Astrocyte (in vitro differentiated cells and primary cell): ENCODE results near the gene ZNF891. TPM values are rescaled to one million over a fixed set of nuclear protein-coding genes. Genes with fewer than 3 reads are reported as not detected.
A peak's percentile ranks its signal among the peaks of the same experiment; 100 is the strongest.

Source experiments
- DNase-seq: peaks from one replicate; pipeline ENCODE4 v3.0.0-alpha.2; 2010; ENCODE audit warnings: low read depth
- FAIRE-seq: peaks from 2 replicates; lab custom pipeline; 2011; peaks lifted over from hg19 to GRCh38; lab: Jason Lieb, UNC
- H2AFZ ChIP-seq: 2 replicates; pipeline ENCODE4 v1.6.0; 2012; ENCODE audit warnings: low read depth, low read length, inconsistent platforms
- H3K27ac ChIP-seq: 2 replicates; pipeline ENCODE4 v1.5.1; 2011; ENCODE audit warnings: low read depth, low read length, inconsistent platforms
- H3K27me3 ChIP-seq: 2 replicates; pipeline ENCODE4 v1.6.0; 2011; ENCODE audit warnings: low read length, inconsistent platforms; ENCODE audit not compliant: insufficient read depth
- H3K36me3 ChIP-seq: 2 replicates; pipeline ENCODE4 v1.5.1; 2011; ENCODE audit warnings: low read length, inconsistent platforms; ENCODE audit not compliant: insufficient read depth
- H3K4me1 ChIP-seq: 2 replicates; pipeline ENCODE4 v1.5.1; 2011; ENCODE audit warnings: low read length, inconsistent platforms; ENCODE audit not compliant: insufficient read depth
- H3K4me2 ChIP-seq: 2 replicates; pipeline ENCODE4 v1.6.0; 2012; ENCODE audit warnings: low read length, inconsistent platforms
- H3K4me3 ChIP-seq: 2 replicates; pipeline ENCODE4 v1.5.1; 2011; ENCODE audit warnings: low read depth, mild to moderate bottlenecking, low read length, inconsistent platforms; ENCODE audit not compliant: insufficient read depth
- H3K79me2 ChIP-seq: 2 replicates; pipeline ENCODE4 v1.6.0; 2012; ENCODE audit warnings: mild to moderate bottlenecking, low read length, inconsistent platforms; ENCODE audit not compliant: insufficient read depth
- H3K9ac ChIP-seq: 2 replicates; pipeline ENCODE4 v1.6.0; 2012; ENCODE audit warnings: mild to moderate bottlenecking, low read length, inconsistent platforms
- H3K9me3 ChIP-seq: 2 replicates; pipeline ENCODE4 v1.5.1; 2012; ENCODE audit warnings: low read depth, mild to moderate bottlenecking, low read length, inconsistent platforms; ENCODE audit not compliant: insufficient read depth
- H4K20me1 ChIP-seq: 2 replicates; pipeline ENCODE4 v1.6.0; 2012; ENCODE audit warnings: low read length, inconsistent platforms; ENCODE audit not compliant: insufficient read depth
- H3K27ac Mint-ChIP-seq: one replicate; pipeline ENCODE4 v1.8.0; 2021; ENCODE audit warnings: mild to moderate bottlenecking, mixed read lengths; ENCODE audit not compliant: unreplicated experiment
- H3K27me3 Mint-ChIP-seq: one replicate; pipeline ENCODE4 v1.8.0; 2021; ENCODE audit warnings: low read depth, mixed read lengths; ENCODE audit not compliant: unreplicated experiment
- H3K36me3 Mint-ChIP-seq: one replicate; pipeline ENCODE4 v1.8.0; 2021; ENCODE audit warnings: low read depth, mixed read lengths; ENCODE audit not compliant: unreplicated experiment
- H3K4me1 Mint-ChIP-seq: one replicate; pipeline ENCODE4 v1.8.0; 2021; ENCODE audit warnings: low read depth, mixed read lengths; ENCODE audit not compliant: unreplicated experiment
- H3K4me3 Mint-ChIP-seq: one replicate; pipeline ENCODE4 v1.8.0; 2021; ENCODE audit warnings: mild to moderate bottlenecking, moderate library complexity, mixed read lengths; ENCODE audit not compliant: unreplicated experiment
- H3K9me3 Mint-ChIP-seq: one replicate; pipeline ENCODE4 v1.8.0; 2021; ENCODE audit warnings: mild to moderate bottlenecking, mixed read lengths; ENCODE audit not compliant: unreplicated experiment
- EZH2 ChIP-seq: IDR thresholded peaks from 2 replicates; pipeline ENCODE4 v1.6.1; 2012; ENCODE audit warnings: mild to moderate bottlenecking, low read length, inconsistent platforms; ENCODE audit not compliant: insufficient read depth
- total RNA-seq: library from RNA; stranded (reverse); gene quantifications from 2 replicates; pipeline ENCODE4 v1.2.1, GENCODE V29; 2021
- TF ChIP-seq, protein P1 (sequence below): IDR thresholded peaks from 2 replicates; pipeline ENCODE4 v1.5.1; 2011; ENCODE audit warnings: low read depth, mild to moderate bottlenecking, inconsistent platforms, low read length, moderate library complexity; ENCODE audit not compliant: insufficient read depth

Gene ZNF891
- total RNA-seq, 1 donor from 2014 or later: 1.2 TPM

DNA sequence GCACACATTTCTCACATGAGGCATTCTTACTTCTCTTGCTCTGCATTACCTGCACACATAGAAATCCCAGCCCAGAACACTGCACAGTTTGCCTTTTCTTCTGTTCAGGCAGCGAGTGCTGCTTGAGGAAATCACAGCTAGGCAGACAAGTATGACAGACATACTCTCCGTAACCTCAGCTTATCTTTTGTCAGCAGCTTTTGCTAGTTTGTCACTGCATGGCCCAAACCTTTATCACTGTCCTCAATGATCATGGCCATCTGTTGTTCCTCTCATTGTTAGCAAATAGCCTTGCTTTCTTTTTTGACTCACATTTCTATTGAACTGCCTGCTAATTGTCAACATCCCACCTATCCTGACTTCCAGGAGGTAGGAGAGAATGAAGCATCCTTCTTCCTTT is 5.7 kb upstream of the ZNF891 start:
- Mint-ChIP-seq H3K4me1 (no peaks in the 10 kb centered on the region), H3K27me3 (no peaks in the 10 kb centered on the region), H3K36me3 (peaks cover 49% of the 10 kb centered on the region), H3K27ac (no peak overlapping the region), H3K9me3 (peaks cover 36% of the 10 kb centered on the region), H3K4me3 (no peak overlapping the region)
- no peaks in the 10 kb centered on the region for H3K27me3 ChIP-seq
- H2AFZ ChIP-seq: no peak overlapping the region
- no peak overlapping the region for H3K9ac ChIP-seq
- H3K27ac ChIP-seq: no peak overlapping the region
- FAIRE-seq: no peak
- H3K4me3 ChIP-seq: no peak overlapping the region
- no peak overlapping the region for H3K4me2 ChIP-seq
- DNase-seq: no peak
- H3K9me3 ChIP-seq: peaks cover 26% of the 10 kb centered on the region
- H4K20me1 ChIP-seq: no peaks in the 10 kb centered on the region
- TF ChIP-seq, protein P1, sequence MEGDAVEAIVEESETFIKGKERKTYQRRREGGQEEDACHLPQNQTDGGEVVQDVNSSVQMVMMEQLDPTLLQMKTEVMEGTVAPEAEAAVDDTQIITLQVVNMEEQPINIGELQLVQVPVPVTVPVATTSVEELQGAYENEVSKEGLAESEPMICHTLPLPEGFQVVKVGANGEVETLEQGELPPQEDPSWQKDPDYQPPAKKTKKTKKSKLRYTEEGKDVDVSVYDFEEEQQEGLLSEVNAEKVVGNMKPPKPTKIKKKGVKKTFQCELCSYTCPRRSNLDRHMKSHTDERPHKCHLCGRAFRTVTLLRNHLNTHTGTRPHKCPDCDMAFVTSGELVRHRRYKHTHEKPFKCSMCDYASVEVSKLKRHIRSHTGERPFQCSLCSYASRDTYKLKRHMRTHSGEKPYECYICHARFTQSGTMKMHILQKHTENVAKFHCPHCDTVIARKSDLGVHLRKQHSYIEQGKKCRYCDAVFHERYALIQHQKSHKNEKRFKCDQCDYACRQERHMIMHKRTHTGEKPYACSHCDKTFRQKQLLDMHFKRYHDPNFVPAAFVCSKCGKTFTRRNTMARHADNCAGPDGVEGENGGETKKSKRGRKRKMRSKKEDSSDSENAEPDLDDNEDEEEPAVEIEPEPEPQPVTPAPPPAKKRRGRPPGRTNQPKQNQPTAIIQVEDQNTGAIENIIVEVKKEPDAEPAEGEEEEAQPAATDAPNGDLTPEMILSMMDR: no peak
- TF ChIP-seq EZH2: no peak
- no peaks in the 10 kb centered on the region for H3K4me1 ChIP-seq
- H3K79me2 ChIP-seq: peaks cover 11% of the 10 kb centered on the region
- peaks cover 15% of the 10 kb centered on the region for H3K36me3 ChIP-seq

DNA sequence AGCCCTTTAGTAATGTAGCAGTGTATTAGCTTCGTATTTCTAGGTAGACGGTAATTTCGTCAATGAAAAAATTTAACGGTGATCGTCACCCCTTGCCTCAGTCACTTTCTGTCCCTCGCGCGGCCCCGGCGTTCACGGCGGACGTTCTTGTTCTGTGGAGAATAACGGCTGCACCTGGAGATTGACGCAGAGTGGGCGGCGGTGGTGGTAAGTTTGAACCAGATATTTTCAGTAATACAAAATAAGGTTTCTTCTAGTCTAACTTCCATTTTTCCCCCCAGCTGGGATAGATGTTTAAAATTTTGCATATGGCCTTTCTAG is 694 bp upstream of the ZNF891 start:
- Histone ChIP-seq H3K79me2 (peaks cover 15% of the 10 kb centered on the region), H3K27me3 (no peaks in the 10 kb centered on the region), H3K4me1 (no peaks in the 10 kb centered on the region), H3K36me3 (peaks cover 6% of the 10 kb centered on the region), H2AFZ (peak overlapping the region; percentile 99), H3K27ac (peak overlapping the region; percentile 96), H3K9me3 (peaks cover 20% of the 10 kb centered on the region), H4K20me1 (no peaks in the 10 kb centered on the region), H3K9ac (peak overlapping the region; percentile 95), H3K4me3 (peak overlapping the region; percentile 99), H3K4me2 (peak overlapping the region; percentile 98)
- DNase-seq (no peak), FAIRE-seq (no peak)
- Mint-ChIP-seq H3K9me3 (peaks cover 37% of the 10 kb centered on the region), H3K27ac (peak overlapping the region; percentile 95), H3K27me3 (no peaks in the 10 kb centered on the region), H3K4me1 (no peaks in the 10 kb centered on the region), H3K36me3 (peaks cover 42% of the 10 kb centered on the region), H3K4me3 (peak overlapping the region; percentile 95)
- TF ChIP-seq EZH2: no peak
- TF ChIP-seq, protein P1: no peak

DNA sequence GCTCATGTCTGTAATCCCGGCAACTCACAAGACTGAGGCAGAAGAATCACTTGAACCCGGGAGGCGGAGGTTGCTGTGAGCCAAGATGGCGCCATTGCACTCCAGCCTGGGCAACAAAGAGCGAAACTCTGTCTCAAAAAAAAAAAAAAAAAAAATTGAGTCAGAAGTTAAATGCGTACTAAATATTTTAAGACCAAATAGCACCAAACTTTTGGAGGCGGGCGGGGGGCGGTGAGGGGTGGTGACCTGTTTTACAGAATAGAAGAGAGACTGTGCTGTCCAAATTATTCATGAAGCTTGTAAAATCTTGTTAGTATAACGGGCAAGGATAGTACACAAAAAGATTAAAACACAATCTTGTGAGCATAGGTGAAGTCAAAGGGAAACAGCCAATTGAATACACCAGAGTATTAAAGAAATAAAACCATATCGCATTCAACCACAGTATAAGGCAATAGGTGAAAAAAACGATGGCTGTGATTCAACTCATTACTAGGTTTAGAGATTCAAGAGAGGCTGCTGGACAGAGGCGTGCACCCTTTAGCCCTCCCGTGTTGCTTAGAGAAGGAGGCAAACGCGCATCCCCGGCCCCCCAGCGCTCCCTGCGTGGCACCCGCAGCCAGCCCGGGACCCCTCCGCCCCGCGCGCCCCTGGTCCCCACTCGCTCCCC is 571 bp downstream of the ZNF891 start:
- peak; percentile 44 for DNase-seq
- Mint-ChIP-seq H3K27me3 (no peaks in the 10 kb centered on the region), H3K9me3 (peaks cover 44% of the 10 kb centered on the region), H3K36me3 (peaks cover 43% of the 10 kb centered on the region), H3K27ac (peak overlapping the region; percentile 12), H3K4me3 (peak overlapping the region; percentile 95), H3K4me1 (no peaks in the 10 kb centered on the region)
- Histone ChIP-seq H3K4me3 (peak overlapping the region; percentile 99), H4K20me1 (no peaks in the 10 kb centered on the region), H3K4me2 (peak overlapping the region; percentile 98), H3K9ac (peak overlapping the region; percentile 95), H3K36me3 (no peaks in the 10 kb centered on the region), H3K27ac (peak overlapping the region; percentile 96), H3K4me1 (no peaks in the 10 kb centered on the region), H2AFZ (peak overlapping the region; percentile 99), H3K79me2 (peaks cover 17% of the 10 kb centered on the region), H3K27me3 (no peaks in the 10 kb centered on the region), H3K9me3 (peaks cover 22% of the 10 kb centered on the region)
- no peak for FAIRE-seq
- TF ChIP-seq, protein P1: no peak
- no peak for TF ChIP-seq EZH2
